ENCODE results near the gene CHRNB1. TPM values are rescaled to one million over a fixed set of nuclear protein-coding genes. Genes with fewer than 3 reads are reported as not detected.

Gene CHRNB1
- total RNA-seq, 4 donors from 2014 or later = 4.0 to 9.1 (median 5.8) TPM

- TF ChIP-seq CTCF (IDR thresholded peaks at IDR 0.05) (no peak), POLR2A (IDR thresholded peaks at IDR 0.05) (no peak)
- peak in 1 of 3 donors; percentile 66 for DNase-seq
- H3K4me1 ChIP-seq = peaks cover 0 to 49% (median 7%) of the 10 kb centered on the region in 4 donors
- no peaks in the 10 kb centered on the region for H3K9me3 ChIP-seq
- peak overlapping the region in 3 of 4 donors; percentile 38 to 100 (median 98) for H3K27ac ChIP-seq
- H3K36me3 ChIP-seq = no peaks in the 10 kb centered on the region
- H3K4me3 ChIP-seq = peak overlapping the region in 1 of 4 donors; percentile 1
- no peaks in the 10 kb centered on the region for H3K27me3 ChIP-seq
Measured at GRCh38 chr17:7475764-7476422, 31.0 kb downstream of the CHRNB1 start.

GRCh38 chr17:7476494-7476893 is 31.6 kb downstream of the CHRNB1 start:
- no peak for TF ChIP-seq POLR2A (IDR thresholded peaks at IDR 0.05)
- no peak for TF ChIP-seq CTCF (IDR thresholded peaks at IDR 0.05)
- no peaks in the 10 kb centered on the region for H3K36me3 ChIP-seq
- H3K27me3 ChIP-seq = no peaks in the 10 kb centered on the region
- no peak overlapping the region for H3K4me3 ChIP-seq
- H3K4me1 ChIP-seq = peaks cover 0 to 49% (median 7%) of the 10 kb centered on the region in 4 donors
- no peaks in the 10 kb centered on the region for H3K9me3 ChIP-seq
- no peak for DNase-seq
- peak overlapping the region in 3 of 4 donors; percentile 38 to 100 (median 98) for H3K27ac ChIP-seq

GRCh38 chr17:7476951-7477350 is 32.1 kb downstream of the CHRNB1 start:
- TF ChIP-seq POLR2A (IDR thresholded peaks at IDR 0.05) (no peak), CTCF (IDR thresholded peaks at IDR 0.05) (no peak)
- DNase-seq = no peak
- Histone ChIP-seq H3K27me3 (no peaks in the 10 kb centered on the region), H3K36me3 (no peaks in the 10 kb centered on the region), H3K9me3 (no peaks in the 10 kb centered on the region), H3K4me1 (peaks cover 0 to 44% (median 7%) of the 10 kb centered on the region in 4 donors), H3K27ac (peak overlapping the region in 3 of 4 donors; percentile 98 to 100 (median 99)), H3K4me3 (peak overlapping the region in 1 of 4 donors; percentile 95)

- no peak for DNase-seq
- Histone ChIP-seq H3K36me3 (no peaks in the 10 kb centered on the region), H3K27me3 (no peaks in the 10 kb centered on the region), H3K9me3 (no peaks in the 10 kb centered on the region), H3K27ac (peak overlapping the region; percentile 98 to 100 (median 99)), H3K4me1 (peaks cover 0 to 43% (median 7%) of the 10 kb centered on the region in 4 donors), H3K4me3 (peak overlapping the region; percentile 84 to 99 (median 94))
- TF ChIP-seq POLR2A (IDR thresholded peaks at IDR 0.05) (no peak), CTCF (IDR thresholded peaks at IDR 0.05) (no peak)
Measured at GRCh38 chr17:7477392-7478275, 32.8 kb downstream of the CHRNB1 start.

- Histone ChIP-seq H3K36me3 (no peaks in the 10 kb centered on the region), H3K27ac (peak overlapping the region; percentile 98 to 100 (median 99)), H3K27me3 (no peaks in the 10 kb centered on the region), H3K4me1 (peaks cover 0 to 48% (median 7%) of the 10 kb centered on the region in 4 donors), H3K9me3 (no peaks in the 10 kb centered on the region), H3K4me3 (peak overlapping the region; percentile 84 to 99 (median 94))
- peak; percentile 61 to 79 (median 76) for DNase-seq
- TF ChIP-seq POLR2A (IDR thresholded peaks at IDR 0.05) (no peak), CTCF (IDR thresholded peaks at IDR 0.05) (no peak)
Measured at GRCh38 chr17:7478276-7479212, 33.7 kb downstream of the CHRNB1 start.

Data from Peyer's patch (tissue), 4 donors.